Caco-2 (cell line): ENCODE measurements around the gene SLCO4A1. TPM values are rescaled to one million over a fixed set of nuclear protein-coding genes. Genes with fewer than 3 reads are reported as not detected.

Experiments
- BruUV-seq: library from RNA; stranded (reverse); fragments of 400-500 nt; replicated peaks from 2 replicates; lab custom pipeline; 2021; lab: Mats Ljungman, UMichigan
- CTCF ChIA-PET: fragments of 300-600 bp; sonication (Branson Sonifier 250); formaldehyde crosslinking; loops from one replicate; lab custom pipeline; 2022; ENCODE audit warnings: antibody characterized with exemption; lab: Charles Lee
- POLR2A ChIA-PET: fragments of 300-600 bp; sonication (Branson Sonifier 250); formaldehyde crosslinking; loops from one replicate; lab custom pipeline; 2022; ENCODE audit warnings: antibody characterized with exemption; lab: Charles Lee
- DNase-seq, 2 experiments: peaks; one replicate each; pipeline versions ENCODE4 v3.0.0 to v3.0.0-alpha.2; 2020 to 2022
- H3K27me3 ChIP-seq: replicated peaks from 2 replicates; pipeline ENCODE4 v1.6.0; 2011; ENCODE audit warnings: low read length; ENCODE audit not compliant: control insufficient read depth, insufficient read depth
- H3K36me3 ChIP-seq: 2 replicates; pipeline ENCODE4 v1.5.1; 2011; ENCODE audit warnings: low read length; ENCODE audit not compliant: control insufficient read depth, insufficient read depth
- H3K4me1 ChIP-seq: fragments of 250-450 bp; sonication (Bioruptor Pico); 2 replicates; pipeline ENCODE4 v1.5.1; 2020; ENCODE audit warnings: mild to moderate bottlenecking
- H3K4me3 ChIP-seq: 2 replicates; pipeline ENCODE4 v1.5.1; 2011; ENCODE audit warnings: low read depth, mild to moderate bottlenecking, control low read depth, low read length
- H3K9me3 ChIP-seq: fragments of 250-450 bp; sonication (Bioruptor Pico); 2 replicates; pipeline ENCODE4 v1.5.1; 2020; ENCODE audit warnings: mild to moderate bottlenecking, moderate library complexity
- H3K27ac Mint-ChIP-seq: one replicate; pipeline ENCODE4 v1.8.0; 2022; ENCODE audit warnings: mixed read lengths; ENCODE audit not compliant: unreplicated experiment
- H3K27me3 Mint-ChIP-seq: one replicate; pipeline ENCODE4 v1.8.0; 2022; ENCODE audit warnings: mixed read lengths; ENCODE audit not compliant: insufficient read depth, unreplicated experiment
- H3K36me3 Mint-ChIP-seq: one replicate; pipeline ENCODE4 v1.8.0; 2022; ENCODE audit warnings: mild to moderate bottlenecking, mixed read lengths; ENCODE audit not compliant: insufficient read depth, unreplicated experiment
- H3K4me1 Mint-ChIP-seq: one replicate; pipeline ENCODE4 v1.8.0; 2022; ENCODE audit warnings: low read depth, mixed read lengths; ENCODE audit not compliant: unreplicated experiment
- H3K4me3 Mint-ChIP-seq: one replicate; pipeline ENCODE4 v1.8.0; 2022; ENCODE audit warnings: mild to moderate bottlenecking, moderate library complexity, mixed read lengths; ENCODE audit not compliant: unreplicated experiment
- H3K9me3 Mint-ChIP-seq: one replicate; pipeline ENCODE4 v1.8.0; 2022; ENCODE audit warnings: mixed read lengths; ENCODE audit not compliant: unreplicated experiment
- CTCF ChIP-seq, 2 experiments: fragments of 200-600 bp in 1 of 2; IDR thresholded peaks; 1 replicate in 1 of 2; 2 replicates in 1 of 2; pipeline versions ENCODE4 v1.5.1 to v1.8.0; 2011 to 2022; ENCODE audit warnings: antibody characterized with exemption in 1 of 2, control low read depth in 1 of 2, inconsistent platforms in 1 of 2, low read depth in 1 of 2, low read length in 1 of 2, mild to moderate bottlenecking in 1 of 2, moderate library complexity in 1 of 2; ENCODE audit not compliant: insufficient read depth in 1 of 2, severe bottlenecking in 1 of 2, unreplicated experiment in 1 of 2
- intact Hi-C: fragments of 100-400 bp; cut with micrococcal nuclease; formaldehyde crosslinking; loops from one replicate; pipeline ENCODE4 v1.10.0; 2022; ENCODE audit not compliant: unreplicated experiment
- total RNA-seq: library from RNA; stranded (reverse); gene quantifications from 2 replicates; pipeline ENCODE4 v1.2.3, GENCODE V29; 2022

Gene SLCO4A1
- total RNA-seq, 1 experiment from 2014 or later = 18.7 TPM

- Histone ChIP-seq H3K27me3 (peaks cover 9% of the 10 kb centered on the region), H3K4me1 (no peaks in the 10 kb centered on the region), H3K9me3 (peaks cover 15% of the 10 kb centered on the region), H3K36me3 (no peaks in the 10 kb centered on the region), H3K4me3 (no peak overlapping the region)
- no peak overlapping the region for H3K27ac Mint-ChIP-seq
- BruUV-seq = no TSS peak
- CTCF ChIA-PET = no interaction called here
- no peaks in the 10 kb centered on the region for H3K4me1 Mint-ChIP-seq
- POLR2A ChIA-PET = interaction anchor here (0.6 kb wide), 1 partner anchor 12 kb away, joined by 5 read pairs; no protein-coding TSS in a partner anchor
- no peak for DNase-seq
- no peaks in the 10 kb centered on the region for H3K36me3 Mint-ChIP-seq
- H3K4me3 Mint-ChIP-seq = no peak overlapping the region
- peaks cover 22% of the 10 kb centered on the region for H3K9me3 Mint-ChIP-seq
- peaks cover 48% of the 10 kb centered on the region for H3K27me3 Mint-ChIP-seq
- TF ChIP-seq CTCF (IDR thresholded peaks at IDR 0.05; ENCODE audit: insufficient read depth in 1 of 2, low read depth in 1 of 2, low read length in 1 of 2, severe bottlenecking in 1 of 2, unreplicated experiment in 1 of 2) = no peak
- intact Hi-C loops = no loop called here
Measured at GRCh38 chr20:62719250-62719935, 77.1 kb downstream of the SLCO4A1 start.

Other genes starting within 250 kb of the SLCO4A1 start
- gene CABLES2, start 235.2 kb upstream of the SLCO4A1 start, total RNA-seq = 30.7 and 36.4 TPM in 2 replicates
- gene RBBP8NL, start 215.0 kb upstream of the SLCO4A1 start, total RNA-seq = 39.2 and 40.5 TPM in 2 replicates
- 0.12 and 0.25 TPM in 2 replicates for gene GATA5, start 166.5 kb upstream of the SLCO4A1 start, total RNA-seq
- gene NTSR1, start 66.3 kb downstream of the SLCO4A1 start, total RNA-seq = 0.14 and 0.16 TPM in 2 replicates
- 40.3 and 43.4 TPM in 2 replicates for gene MRGBP, start 154.0 kb downstream of the SLCO4A1 start, total RNA-seq
- 78.2 and 84.7 TPM in 2 replicates for gene OGFR, start 162.3 kb downstream of the SLCO4A1 start, total RNA-seq
- 6.4 and 7.9 TPM in 2 replicates for gene COL9A3, start 174.5 kb downstream of the SLCO4A1 start, total RNA-seq
- gene TCFL5, start 219.3 kb downstream of the SLCO4A1 start, total RNA-seq = 14.6 and 15.1 TPM in 2 replicates